ENCODE results near the gene IL1RAPL2.

GRCh38 chrX:105553118-105553517 lies 987.1 kb downstream of the IL1RAPL2 start:
- TF ChIP-seq TAF1 (IDR thresholded peaks at IDR 0.05; ENCODE audit: low read depth): no peak
- TF ChIP-seq, protein P1, sequence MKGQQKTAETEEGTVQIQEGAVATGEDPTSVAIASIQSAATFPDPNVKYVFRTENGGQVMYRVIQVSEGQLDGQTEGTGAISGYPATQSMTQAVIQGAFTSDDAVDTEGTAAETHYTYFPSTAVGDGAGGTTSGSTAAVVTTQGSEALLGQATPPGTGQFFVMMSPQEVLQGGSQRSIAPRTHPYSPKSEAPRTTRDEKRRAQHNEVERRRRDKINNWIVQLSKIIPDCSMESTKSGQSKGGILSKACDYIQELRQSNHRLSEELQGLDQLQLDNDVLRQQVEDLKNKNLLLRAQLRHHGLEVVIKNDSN (IDR thresholded peaks at IDR 0.05): no peak
- TF ChIP-seq YY1 (IDR thresholded peaks at IDR 0.05; ENCODE audit: low read depth): no peak
- TF ChIP-seq EGR1 (IDR thresholded peaks at IDR 0.05): no peak
- TF ChIP-seq TCF12 (IDR thresholded peaks at IDR 0.05; ENCODE audit: low read depth): no peak
- no peak for TF ChIP-seq NFIC (IDR thresholded peaks at IDR 0.05)
- no peak for TF ChIP-seq TEAD4 (IDR thresholded peaks at IDR 0.05)
- TF ChIP-seq, protein P2, sequence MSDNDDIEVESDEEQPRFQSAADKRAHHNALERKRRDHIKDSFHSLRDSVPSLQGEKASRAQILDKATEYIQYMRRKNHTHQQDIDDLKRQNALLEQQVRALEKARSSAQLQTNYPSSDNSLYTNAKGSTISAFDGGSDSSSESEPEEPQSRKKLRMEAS (IDR thresholded peaks at IDR 0.05): no peak
- no peak for TF ChIP-seq RAD21 (IDR thresholded peaks at IDR 0.05; ENCODE audit: low read depth)
- TF ChIP-seq REST (IDR thresholded peaks at IDR 0.05; ENCODE audit: low read depth): no peak
- no peak for TF ChIP-seq CREB1 (IDR thresholded peaks at IDR 0.05; ENCODE audit: low read depth)
- no peak for TF ChIP-seq FOXM1 (IDR thresholded peaks at IDR 0.05; ENCODE audit: borderline replicate concordance, low read depth)
- no peak for TF ChIP-seq EP300 (IDR thresholded peaks at IDR 0.05; ENCODE audit: borderline replicate concordance)
